Activated naive CD4-positive, alpha-beta T cell treated with anti-CD3 and anti-CD28 coated beads for 36 hours (primary cell): Measurements from ENCODE around the gene IQCH. TPM values are rescaled to one million over a fixed set of nuclear protein-coding genes. Genes with fewer than 3 reads are reported as not detected.
"Not testable (repeated sequence)": the region's sequence is repeated elsewhere in the genome, so short reads cannot be mapped to it uniquely, and the experiment has no call there.

Experiments
- CTCF ChIA-PET: fragments of 350-600 bp; sonication (Branson Sonifier 250); formaldehyde crosslinking; loops from one replicate; lab custom pipeline; 2021; ENCODE audit warnings: antibody characterized with exemption; lab: Charles Lee
- DNase-seq: peaks from one replicate; pipeline ENCODE4 v3.0.0-alpha.2; 2020
- H3K27ac Mint-ChIP-seq: one replicate; pipeline ENCODE4 v1.8.0; 2021; ENCODE audit warnings: mild to moderate bottlenecking, mixed read lengths
- H3K27me3 Mint-ChIP-seq: one replicate; pipeline ENCODE4 v1.8.0; 2021; ENCODE audit warnings: low read depth, mixed read lengths
- H3K36me3 Mint-ChIP-seq: one replicate; pipeline ENCODE4 v1.8.0; 2021; ENCODE audit warnings: low read depth, mixed read lengths
- H3K4me1 Mint-ChIP-seq: one replicate; pipeline ENCODE4 v1.8.0; 2021; ENCODE audit warnings: low read depth, mixed read lengths
- H3K4me3 Mint-ChIP-seq: one replicate; pipeline ENCODE4 v1.8.0; 2021; ENCODE audit warnings: mild to moderate bottlenecking, moderate library complexity, mixed read lengths
- H3K9me3 Mint-ChIP-seq: one replicate; pipeline ENCODE4 v1.8.0; 2021; ENCODE audit warnings: mixed read lengths
- intact Hi-C: fragments of 100-400 bp; cut with micrococcal nuclease; formaldehyde crosslinking; loops from one replicate; pipeline ENCODE4 v1.15.1; 2023
- total RNA-seq, 2 experiments: library from RNA; stranded (reverse); gene quantifications; one replicate each; pipeline ENCODE4 v1.2.3, GENCODE V29; 2021

Gene IQCH
- total RNA-seq, 2 experiments from 2014 or later: 0.98 to 1.4 TPM

DNA sequence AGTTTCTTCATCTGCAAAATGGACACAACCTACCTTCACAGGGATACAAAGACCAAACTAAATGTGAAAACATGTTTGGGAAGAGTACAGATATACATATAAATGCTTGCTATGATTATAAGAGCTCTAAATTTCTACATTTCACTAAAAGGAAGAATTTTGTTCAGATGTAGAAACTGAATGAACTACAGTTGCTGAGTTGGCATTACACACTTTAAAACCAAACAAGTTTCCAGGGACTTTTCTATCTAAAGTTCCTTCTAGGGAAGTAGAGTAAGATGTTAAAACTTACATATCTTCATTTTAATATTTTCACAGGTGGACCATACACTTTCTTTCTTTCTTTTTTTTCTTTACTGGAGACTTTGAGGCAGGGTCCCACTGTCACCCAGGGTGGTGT, 4.8 kb upstream of the IQCH start:
- Mint-ChIP-seq H3K27ac (no peak overlapping the region), H3K4me3 (no peak overlapping the region), H3K4me1 (peaks cover 52% of the 10 kb centered on the region), H3K9me3 (peaks cover 1% of the 10 kb centered on the region), H3K27me3 (no peaks in the 10 kb centered on the region), H3K36me3 (peaks cover 33% of the 10 kb centered on the region)
- intact Hi-C loops: loop anchor here (10.0 kb wide), 1 partner anchor 805 kb away; the partner anchor contains the start of gene PIAS1
- CTCF ChIA-PET: interaction anchor here (0.9 kb wide), 1 partner anchor 9 kb away, joined by 3 read pairs; no protein-coding TSS in a partner anchor
- DNase-seq: no peak

DNA sequence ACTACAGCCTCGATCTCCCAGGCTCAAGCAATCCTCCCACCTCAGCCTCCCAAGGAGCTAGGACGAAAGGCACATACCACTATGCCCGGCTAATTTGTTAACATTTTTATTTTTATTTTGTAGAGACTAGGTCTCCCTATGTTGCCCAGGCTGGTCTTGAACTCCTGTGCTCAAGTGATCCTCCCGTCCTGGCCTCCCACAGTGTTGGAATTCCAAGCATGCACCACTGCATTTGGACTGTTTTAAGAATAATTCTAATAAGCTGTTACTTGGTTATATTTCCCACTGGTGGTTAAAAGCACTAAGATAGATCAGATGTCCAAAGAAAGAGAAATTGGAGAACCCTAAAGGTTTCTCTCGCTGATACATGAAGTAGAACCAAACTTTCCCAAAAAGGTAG, 3.3 kb upstream of the IQCH start:
- no peaks in the 10 kb centered on the region for H3K27me3 Mint-ChIP-seq
- H3K36me3 Mint-ChIP-seq: peaks cover 20% of the 10 kb centered on the region
- peaks cover 1% of the 10 kb centered on the region for H3K9me3 Mint-ChIP-seq
- peaks cover 53% of the 10 kb centered on the region for H3K4me1 Mint-ChIP-seq
- no peak overlapping the region for H3K27ac Mint-ChIP-seq
- intact Hi-C loops: loop anchor here (10.0 kb wide), 1 partner anchor 803 kb away; the partner anchor contains the start of gene PIAS1
- H3K4me3 Mint-ChIP-seq: no peak overlapping the region
- CTCF ChIA-PET: interaction anchor here (0.8 kb wide), 1 partner anchor 53 kb away, joined by 3 read pairs; no protein-coding TSS in a partner anchor
- DNase-seq: no peak

DNA sequence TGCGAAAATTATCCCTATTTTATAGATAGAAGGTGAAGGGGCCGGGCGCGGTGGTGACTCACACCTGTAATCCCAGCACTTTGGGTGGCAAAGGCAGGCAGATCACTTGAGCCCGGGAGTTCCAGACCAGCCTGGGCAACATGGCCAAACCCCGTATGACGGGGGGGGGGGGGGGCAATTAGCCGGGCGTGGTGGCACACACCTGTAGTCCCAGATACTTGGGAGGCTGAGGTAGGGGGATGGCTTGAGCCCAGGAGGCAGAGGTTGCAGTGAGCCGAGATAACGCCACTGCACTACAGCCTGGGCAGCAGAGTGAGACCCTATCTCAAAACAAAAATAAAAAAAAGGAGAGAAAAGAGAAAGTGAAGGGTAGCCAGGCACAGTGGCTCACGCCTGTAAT, 1.5 kb upstream of the IQCH start:
- intact Hi-C loops: loop anchor here (10.0 kb wide), 1 partner anchor 802 kb away; the partner anchor contains the start of gene PIAS1
- CTCF ChIA-PET: no interaction called here
- H3K4me3 Mint-ChIP-seq: peak overlapping the region; percentile 100
- H3K4me1 Mint-ChIP-seq: peaks cover 44% of the 10 kb centered on the region
- H3K9me3 Mint-ChIP-seq: no peaks in the 10 kb centered on the region
- peaks cover 6% of the 10 kb centered on the region for H3K36me3 Mint-ChIP-seq
- no peak for DNase-seq
- H3K27ac Mint-ChIP-seq: peak overlapping the region; percentile 96
- H3K27me3 Mint-ChIP-seq: no peaks in the 10 kb centered on the region

GRCh38 chr15:67253549-67254237, 893 bp upstream of the IQCH start:
- Mint-ChIP-seq H3K4me3 (peak overlapping the region; percentile 100), H3K36me3 (peaks cover 4% of the 10 kb centered on the region), H3K27me3 (no peaks in the 10 kb centered on the region), H3K27ac (peak overlapping the region; percentile 96), H3K4me1 (peaks cover 39% of the 10 kb centered on the region), H3K9me3 (no peaks in the 10 kb centered on the region)
- CTCF ChIA-PET: interaction anchor here (0.5 kb wide), 1 partner anchor 284 kb away, joined by 4 read pairs; no protein-coding TSS in a partner anchor
- peak; percentile 25 for DNase-seq
- intact Hi-C loops: loop anchor here (1.0 to 10.0 kb wide), 3 partner anchors 12 to 801 kb away; partner anchors contain the start of gene PIAS1

DNA sequence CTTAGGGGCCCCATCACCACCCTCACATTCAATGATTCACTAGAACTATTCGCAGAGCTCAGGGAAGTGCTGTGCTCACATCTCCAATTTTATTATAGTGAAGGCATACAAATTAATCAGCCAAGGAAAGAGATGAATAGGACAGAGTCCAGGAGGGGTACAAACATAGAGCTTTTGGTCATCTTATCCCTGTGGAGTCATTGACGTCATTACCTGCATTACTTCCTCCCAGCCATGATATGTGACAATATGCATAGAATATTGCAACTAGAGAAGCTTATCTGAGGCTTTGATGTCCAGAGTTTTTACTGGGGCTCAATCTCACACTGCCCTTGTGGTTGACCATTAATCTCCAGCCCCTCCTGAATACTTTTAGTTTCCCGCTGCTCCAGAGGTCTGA, 1.5 kb downstream of the IQCH start:
- intact Hi-C loops: loop anchor here (10.0 kb wide), 1 partner anchor 799 kb away; the partner anchor contains the start of gene PIAS1
- no peak for DNase-seq
- peaks cover 28% of the 10 kb centered on the region for H3K4me1 Mint-ChIP-seq
- no peaks in the 10 kb centered on the region for H3K27me3 Mint-ChIP-seq
- H3K4me3 Mint-ChIP-seq: peak overlapping the region; percentile 50
- H3K9me3 Mint-ChIP-seq: no peaks in the 10 kb centered on the region
- H3K27ac Mint-ChIP-seq: no peak overlapping the region
- CTCF ChIA-PET: interaction anchor here (0.6 to 1.1 kb wide), 2 partner anchors 315 to 580 kb away, joined by 3 read pairs; no protein-coding TSS in a partner anchor
- no peaks in the 10 kb centered on the region for H3K36me3 Mint-ChIP-seq

DNA sequence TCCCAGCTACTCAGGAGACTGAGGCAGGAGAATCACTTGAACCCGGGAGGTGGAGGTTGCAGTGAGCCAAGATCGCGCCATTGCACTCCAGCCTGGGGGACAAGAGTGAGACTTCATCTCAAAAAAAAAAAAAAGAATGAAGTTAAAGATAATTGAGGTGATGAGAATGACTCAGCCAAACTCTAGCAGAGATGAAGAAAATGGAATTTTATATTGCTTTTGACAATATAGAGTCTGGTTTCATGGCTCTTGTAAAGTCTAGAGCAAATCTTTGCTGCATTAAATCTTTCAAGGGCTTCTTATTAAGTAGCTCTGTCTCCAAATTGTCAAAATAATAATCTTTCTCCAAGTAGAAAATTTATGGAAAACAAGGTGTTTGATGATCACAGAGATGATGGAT, 3.8 kb downstream of the IQCH start:
- H3K36me3 Mint-ChIP-seq, H3K27ac Mint-ChIP-seq, H3K9me3 Mint-ChIP-seq, DNase-seq, H3K27me3 Mint-ChIP-seq, H3K4me3 Mint-ChIP-seq: not testable (repeated sequence)
- peaks cover 12% of the 10 kb centered on the region for H3K4me1 Mint-ChIP-seq
- intact Hi-C loops: loop anchor here (10.0 kb wide), 1 partner anchor 796 kb away; the partner anchor contains the start of gene PIAS1
- CTCF ChIA-PET: interaction anchor here (0.6 to 1.5 kb wide), 3 partner anchors 18 to 312 kb away, joined by 3 to 6 read pairs (median 6); no protein-coding TSS in a partner anchor

GRCh38 chr15:67259379-67259778, 4.8 kb downstream of the IQCH start:
- H3K4me1 Mint-ChIP-seq: peaks cover 11% of the 10 kb centered on the region
- no peaks in the 10 kb centered on the region for H3K27me3 Mint-ChIP-seq
- no peak for DNase-seq
- no peaks in the 10 kb centered on the region for H3K9me3 Mint-ChIP-seq
- H3K36me3 Mint-ChIP-seq: no peaks in the 10 kb centered on the region
- intact Hi-C loops: loop anchor here (10.0 kb wide), 1 partner anchor 795 kb away; the partner anchor contains the start of gene PIAS1
- H3K27ac Mint-ChIP-seq: no peak overlapping the region
- CTCF ChIA-PET: interaction anchor here (0.6 to 1.5 kb wide), 3 partner anchors 19 to 355 kb away, joined by 3 to 6 read pairs (median 3); no protein-coding TSS in a partner anchor
- no peak overlapping the region for H3K4me3 Mint-ChIP-seq

DNA sequence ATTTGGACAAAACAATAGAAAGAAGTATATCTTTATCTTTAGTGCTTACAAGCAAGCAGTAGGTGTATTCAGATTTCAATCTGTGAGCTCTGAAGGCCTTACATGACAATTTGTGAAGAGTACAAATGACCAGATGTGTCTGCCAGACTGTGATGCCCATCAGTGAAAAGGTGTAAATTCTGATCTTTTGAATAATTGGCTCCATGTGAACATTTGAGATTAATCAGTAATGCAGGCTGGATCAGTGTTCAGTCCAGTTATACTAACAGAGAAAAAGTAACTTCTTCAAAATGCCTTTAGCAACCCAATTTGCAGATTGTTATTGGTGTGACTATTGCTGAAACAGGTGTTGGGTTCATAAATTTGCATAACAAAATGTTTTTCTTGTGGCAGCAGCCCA, 5.2 kb downstream of the IQCH start:
- DNase-seq: no peak
- intact Hi-C loops: loop anchor here (10.0 kb wide), 1 partner anchor 795 kb away; the partner anchor contains the start of gene PIAS1
- CTCF ChIA-PET: interaction anchor here (0.6 to 1.5 kb wide), 3 partner anchors 20 to 356 kb away, joined by 3 to 6 read pairs (median 3); no protein-coding TSS in a partner anchor
- no peaks in the 10 kb centered on the region for H3K9me3 Mint-ChIP-seq
- H3K4me3 Mint-ChIP-seq: no peak overlapping the region
- no peaks in the 10 kb centered on the region for H3K27me3 Mint-ChIP-seq
- no peak overlapping the region for H3K27ac Mint-ChIP-seq
- peaks cover 9% of the 10 kb centered on the region for H3K4me1 Mint-ChIP-seq
- H3K36me3 Mint-ChIP-seq: no peaks in the 10 kb centered on the region

GRCh38 chr15:67266870-67267269, 12.3 kb downstream of the IQCH start:
- CTCF ChIA-PET: no interaction called here
- no peak overlapping the region for H3K27ac Mint-ChIP-seq
- no peaks in the 10 kb centered on the region for H3K36me3 Mint-ChIP-seq
- intact Hi-C loops: no loop called here
- no peaks in the 10 kb centered on the region for H3K4me1 Mint-ChIP-seq
- no peak overlapping the region for H3K4me3 Mint-ChIP-seq
- no peaks in the 10 kb centered on the region for H3K27me3 Mint-ChIP-seq
- no peaks in the 10 kb centered on the region for H3K9me3 Mint-ChIP-seq
- no peak for DNase-seq

DNA sequence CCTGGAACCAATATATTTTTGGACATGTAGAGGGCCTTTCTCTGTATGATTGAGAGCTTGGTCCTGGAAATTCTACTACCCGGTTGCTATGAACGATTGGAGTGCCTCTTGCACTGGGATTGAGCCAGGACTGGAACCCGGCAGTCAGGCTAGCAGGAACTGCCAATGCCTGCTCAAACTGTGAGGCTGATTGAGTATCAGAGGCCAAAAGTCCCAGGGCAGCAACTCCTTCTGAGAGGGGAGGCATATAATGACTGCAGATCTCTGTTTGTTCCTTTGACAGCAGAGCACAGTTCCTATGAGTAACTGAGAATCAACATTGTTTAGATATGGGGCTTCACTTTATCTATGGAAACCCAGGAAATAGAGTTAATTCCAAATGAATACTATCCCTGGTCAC, 12.9 kb downstream of the IQCH start:
- Mint-ChIP-seq H3K4me3 (no peak overlapping the region), H3K9me3 (no peaks in the 10 kb centered on the region), H3K27me3 (no peaks in the 10 kb centered on the region), H3K36me3 (no peaks in the 10 kb centered on the region), H3K27ac (no peak overlapping the region), H3K4me1 (no peaks in the 10 kb centered on the region)
- no peak for DNase-seq
- CTCF ChIA-PET: no interaction called here
- intact Hi-C loops: no loop called here

GRCh38 chr15:67267951-67268941, 13.7 kb downstream of the IQCH start:
- no peaks in the 10 kb centered on the region for H3K4me1 Mint-ChIP-seq
- no peaks in the 10 kb centered on the region for H3K27me3 Mint-ChIP-seq
- DNase-seq: no peak
- no peak overlapping the region for H3K4me3 Mint-ChIP-seq
- H3K9me3 Mint-ChIP-seq: no peaks in the 10 kb centered on the region
- no peaks in the 10 kb centered on the region for H3K36me3 Mint-ChIP-seq
- no peak overlapping the region for H3K27ac Mint-ChIP-seq
- intact Hi-C loops: no loop called here
- CTCF ChIA-PET: no interaction called here

DNA sequence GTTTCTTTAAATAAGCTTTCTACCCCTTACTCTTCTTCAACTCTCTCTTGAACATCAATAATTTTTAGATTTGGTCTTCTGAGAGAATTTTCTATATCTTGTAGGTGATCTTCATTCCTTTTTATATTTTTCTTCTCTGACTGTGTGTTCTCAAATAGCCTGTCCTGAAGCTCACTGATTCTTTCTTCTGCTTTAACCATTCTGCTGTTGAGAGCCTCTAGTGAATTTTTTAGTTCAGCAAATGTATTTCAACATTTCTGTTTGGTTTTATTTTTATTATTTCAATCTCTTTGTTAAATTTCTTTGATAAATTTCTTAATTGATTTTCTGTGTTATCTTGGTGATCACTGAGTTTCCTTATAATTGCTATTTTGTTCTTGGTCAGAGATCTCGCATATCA, 19.6 kb downstream of the IQCH start:
- no peaks in the 10 kb centered on the region for H3K27me3 Mint-ChIP-seq
- intact Hi-C loops: no loop called here
- CTCF ChIA-PET: no interaction called here
- no peak overlapping the region for H3K27ac Mint-ChIP-seq
- peaks cover 3% of the 10 kb centered on the region for H3K36me3 Mint-ChIP-seq
- no peak overlapping the region for H3K4me3 Mint-ChIP-seq
- DNase-seq: no peak
- H3K9me3 Mint-ChIP-seq: peaks cover 12% of the 10 kb centered on the region
- H3K4me1 Mint-ChIP-seq: no peaks in the 10 kb centered on the region
